Measurements from ENCODE around the gene RRP8. TPM values are rescaled to one million over a fixed set of nuclear protein-coding genes. Genes with fewer than 3 reads are reported as not detected.
A peak's percentile ranks its signal among the peaks of the same experiment; 100 is the strongest.

The RRP8 gene
- total RNA-seq, 1 donor from 2014 or later = 23.9 TPM

- Histone ChIP-seq H3K27ac (ENCODE audit: low read depth, low read length) (peak overlapping the region; percentile 85), H3K9me3 (ENCODE audit: insufficient read depth, low read depth, low read length) (no peaks in the 10 kb centered on the region), H3K4me1 (ENCODE audit: insufficient read depth, low read length) (peaks cover 45% of the 10 kb centered on the region), H4K20me1 (ENCODE audit: insufficient read depth, low read length) (peaks cover 40% of the 10 kb centered on the region), H3K27me3 (ENCODE audit: insufficient read depth, low read length) (no peaks in the 10 kb centered on the region), H3K4me3 (ENCODE audit: insufficient read depth, low read depth, low read length) (peak overlapping the region; percentile 95), H3K36me3 (ENCODE audit: insufficient read depth, low read length) (peaks cover 38% of the 10 kb centered on the region), H3K9ac (ENCODE audit: low read length) (peak overlapping the region; percentile 96), H3K4me2 (ENCODE audit: low read length) (peak overlapping the region; percentile 97), H2AFZ (ENCODE audit: low read depth, low read length) (peak overlapping the region; percentile 74), H3K79me2 (ENCODE audit: insufficient read depth, low read length) (peaks cover 99% of the 10 kb centered on the region)
- Mint-ChIP-seq H3K27me3 (ENCODE audit: low read depth, unreplicated experiment) (no peaks in the 10 kb centered on the region), H3K27ac (ENCODE audit: unreplicated experiment) (no peak overlapping the region), H3K9me3 (ENCODE audit: unreplicated experiment) (no peaks in the 10 kb centered on the region), H3K4me1 (ENCODE audit: low read depth, unreplicated experiment) (peaks cover 36% of the 10 kb centered on the region), H3K4me3 (ENCODE audit: unreplicated experiment) (no peak overlapping the region), H3K36me3 (ENCODE audit: low read depth, unreplicated experiment) (peaks cover 15% of the 10 kb centered on the region)
- DNase-seq (ENCODE audit: low read depth) (peak; percentile 46), FAIRE-seq (no peak)
- TF ChIP-seq CTCF (IDR thresholded peaks at IDR 0.05; ENCODE audit: insufficient read depth, low read depth, low read length) = no peak
- TF ChIP-seq EZH2 (IDR thresholded peaks at IDR 0.05; ENCODE audit: insufficient read depth, low read length) = no peak
Observed at GRCh38 chr11:6604081-6604626, 738 bp upstream of the RRP8 start.

GRCh38 chr11:6602096-6602940 lies 1.1 kb downstream of the RRP8 start:
- no peaks in the 10 kb centered on the region for H3K9me3 Mint-ChIP-seq (ENCODE audit: unreplicated experiment)
- H3K4me3 Mint-ChIP-seq (ENCODE audit: unreplicated experiment) = no peak overlapping the region
- H3K36me3 ChIP-seq (ENCODE audit: insufficient read depth, low read length) = peaks cover 31% of the 10 kb centered on the region
- H3K4me2 ChIP-seq (ENCODE audit: low read length) = peak overlapping the region; percentile 97
- no peaks in the 10 kb centered on the region for H3K27me3 Mint-ChIP-seq (ENCODE audit: low read depth, unreplicated experiment)
- H3K27me3 ChIP-seq (ENCODE audit: insufficient read depth, low read length) = no peaks in the 10 kb centered on the region
- H3K4me3 ChIP-seq (ENCODE audit: insufficient read depth, low read depth, low read length) = peak overlapping the region; percentile 95
- peaks cover 54% of the 10 kb centered on the region for H4K20me1 ChIP-seq (ENCODE audit: insufficient read depth, low read length)
- no peaks in the 10 kb centered on the region for H3K9me3 ChIP-seq (ENCODE audit: insufficient read depth, low read depth, low read length)
- H3K27ac Mint-ChIP-seq (ENCODE audit: unreplicated experiment) = peak overlapping the region; percentile 3
- H3K27ac ChIP-seq (ENCODE audit: low read depth, low read length) = peak overlapping the region; percentile 85
- FAIRE-seq (no peak), DNase-seq (ENCODE audit: low read depth) (no peak)
- no peak overlapping the region for H2AFZ ChIP-seq (ENCODE audit: low read depth, low read length)
- TF ChIP-seq EZH2 (IDR thresholded peaks at IDR 0.05; ENCODE audit: insufficient read depth, low read length) (no peak), CTCF (IDR thresholded peaks at IDR 0.05; ENCODE audit: insufficient read depth, low read depth, low read length) (no peak)
- H3K79me2 ChIP-seq (ENCODE audit: insufficient read depth, low read length) = peaks cover 96% of the 10 kb centered on the region
- H3K4me1 ChIP-seq (ENCODE audit: insufficient read depth, low read length) = peaks cover 32% of the 10 kb centered on the region
- H3K4me1 Mint-ChIP-seq (ENCODE audit: low read depth, unreplicated experiment) = peaks cover 18% of the 10 kb centered on the region
- peak overlapping the region; percentile 96 for H3K9ac ChIP-seq (ENCODE audit: low read length)
- peaks cover 16% of the 10 kb centered on the region for H3K36me3 Mint-ChIP-seq (ENCODE audit: low read depth, unreplicated experiment)
